Activated CD4-positive, alpha-beta T cell treated with anti-CD3 and anti-CD28 coated beads, Interleukin-2, amount 50 U/mL, for 1 hour (primary cell): ENCODE measurements around the gene GID8.

Source experiments
- DNase-seq: peaks from one replicate; pipeline ENCODE4 v3.0.0-alpha.2; 2020

The GID8 gene

GRCh38 chr20:62905536-62906117, 32.3 kb upstream of the GID8 start:
- no peak for DNase-seq

GRCh38 chr20:62906209-62906608, 31.7 kb upstream of the GID8 start:
- no peak for DNase-seq

- DNase-seq: no peak
Measured at GRCh38 chr20:62906647-62907375, 31.1 kb upstream of the GID8 start.

- DNase-seq: no peak
Measured at GRCh38 chr20:62907384-62908317, 30.3 kb upstream of the GID8 start.

GRCh38 chr20:62908971-62909791, 28.8 kb upstream of the GID8 start:
- DNase-seq: no peak

GRCh38 chr20:62910217-62910766, 27.7 kb upstream of the GID8 start:
- DNase-seq: no peak

GRCh38 chr20:62910777-62911497, 27.0 kb upstream of the GID8 start:
- DNase-seq: no peak

GRCh38 chr20:62911701-62912280, 26.2 kb upstream of the GID8 start:
- no peak for DNase-seq

- no peak for DNase-seq
Measured at GRCh38 chr20:62913043-62913630, 24.8 kb upstream of the GID8 start.

GRCh38 chr20:62914436-62914835, 23.5 kb upstream of the GID8 start:
- no peak for DNase-seq

- DNase-seq: no peak
Measured at GRCh38 chr20:62914970-62915457, 22.9 kb upstream of the GID8 start.

GRCh38 chr20:62916703-62917476, 21.1 kb upstream of the GID8 start:
- no peak for DNase-seq

- DNase-seq: no peak
Measured at GRCh38 chr20:62917720-62918119, 20.2 kb upstream of the GID8 start.

- DNase-seq: no peak
Measured at GRCh38 chr20:62918147-62918546, 19.8 kb upstream of the GID8 start.

- peak; percentile 48 for DNase-seq
Measured at GRCh38 chr20:62918831-62919230, 19.1 kb upstream of the GID8 start.

GRCh38 chr20:62920039-62920645, 17.8 kb upstream of the GID8 start:
- DNase-seq: no peak

GRCh38 chr20:62921119-62921687, 16.7 kb upstream of the GID8 start:
- DNase-seq: peak; percentile 64

- DNase-seq: peak; percentile 50
Measured at GRCh38 chr20:62922451-62922921, 15.5 kb upstream of the GID8 start.
